Mesendoderm (in vitro differentiated cells): ENCODE data around the gene NLE1. TPM values are rescaled to one million over a fixed set of nuclear protein-coding genes. Genes with fewer than 3 reads are reported as not detected.

Source experiments
- small RNA-seq: library from polyadenylated mRNA; stranded (forward); fragments of <200 nt; extraction: miRNeasy Mini kit (QIAGEN cat#:217004); gene quantifications from one replicate; pipeline ENCODE3, GENCODE V24; 2013; ENCODE audit not compliant: insufficient read depth

Gene NLE1

Small RNAs within 50 kb of the gene (small RNA-seq; reads per million reads assigned to genes)
- gene RNU6-840P: not detected
